Measurements from ENCODE around the gene SOCS4. TPM values are rescaled to one million over a fixed set of nuclear protein-coding genes. Genes with fewer than 3 reads are reported as not detected.
"Not testable (repeated sequence)": the region's sequence is repeated elsewhere in the genome, so short reads cannot be mapped to it uniquely, and the experiment has no call there.

Gene SOCS4
- total RNA-seq, 2 experiments from 2014 or later, result 29.9 to 30.3 TPM

DNA sequence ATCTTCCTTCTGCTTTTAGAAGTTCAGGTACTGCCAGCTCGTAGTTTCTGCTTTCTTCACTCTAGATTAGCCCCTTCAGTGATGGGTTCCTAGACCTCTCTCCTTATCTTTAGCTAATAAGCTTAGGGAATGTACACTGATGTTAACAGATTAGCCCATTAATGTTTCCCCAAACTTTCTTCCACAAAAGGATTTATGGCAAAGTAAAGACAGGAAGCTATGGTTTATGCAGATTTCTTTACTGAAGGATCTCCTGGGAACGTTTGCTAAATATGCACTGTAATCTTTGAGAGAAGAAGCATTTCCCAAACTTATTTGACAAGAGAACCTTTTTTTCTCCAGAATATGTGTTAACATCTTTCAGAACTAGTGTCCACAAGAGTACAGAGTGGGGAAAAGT lies 4.2 kb downstream of the SOCS4 start:
- H3K4me3 Mint-ChIP-seq, result no peak overlapping the region
- no peaks in the 10 kb centered on the region for H3K9me3 Mint-ChIP-seq
- no peaks in the 10 kb centered on the region for H3K27me3 Mint-ChIP-seq
- H3K4me1 Mint-ChIP-seq, result peaks cover 35% of the 10 kb centered on the region
- ChIA-PET POLR2A (no interaction called here), CTCF (interaction anchor here (1.2 to 1.4 kb wide), 2 partner anchors 20 to 21 kb away, joined by 3 to 7 read pairs; partner anchors contain the start of gene MAPK1IP1L)
- no peak overlapping the region for H3K27ac Mint-ChIP-seq
- H3K36me3 Mint-ChIP-seq (ENCODE audit: low read depth), result peaks cover 18% of the 10 kb centered on the region
- DNase-seq, result no peak

DNA sequence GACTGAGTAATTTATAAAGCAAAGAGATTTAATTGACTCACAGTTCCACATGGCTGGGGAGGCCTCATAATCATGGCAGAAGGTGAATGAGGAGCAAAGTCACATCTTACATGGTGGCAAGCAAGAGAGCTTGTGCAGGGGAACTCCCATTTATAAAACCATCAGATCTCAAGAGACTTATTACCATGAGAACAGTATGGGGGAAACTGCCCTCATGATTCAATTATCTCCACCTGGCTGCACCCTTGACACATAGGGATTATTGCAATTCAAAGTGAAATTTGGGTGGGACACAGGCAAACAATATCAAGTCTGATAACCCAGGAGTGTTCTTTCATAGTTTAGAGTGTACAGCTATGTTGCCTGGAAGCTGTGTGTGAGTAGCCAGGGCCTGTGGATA lies 11.0 kb downstream of the SOCS4 start:
- H3K36me3 Mint-ChIP-seq (ENCODE audit: low read depth), result peaks cover 47% of the 10 kb centered on the region
- ChIA-PET CTCF (interaction anchor here (0.6 to 1.9 kb wide), 5 partner anchors 9 to 20 kb away, joined by 3 to 13 read pairs (median 3); partner anchors contain the start of gene MAPK1IP1L), POLR2A (interaction anchor here (0.7 kb wide), 1 partner anchor 15 kb away, joined by 3 read pairs; no protein-coding TSS in a partner anchor)
- not testable (repeated sequence) for H3K9me3 Mint-ChIP-seq, H3K4me1 Mint-ChIP-seq, H3K4me3 Mint-ChIP-seq, H3K27me3 Mint-ChIP-seq, DNase-seq, H3K27ac Mint-ChIP-seq

DNA sequence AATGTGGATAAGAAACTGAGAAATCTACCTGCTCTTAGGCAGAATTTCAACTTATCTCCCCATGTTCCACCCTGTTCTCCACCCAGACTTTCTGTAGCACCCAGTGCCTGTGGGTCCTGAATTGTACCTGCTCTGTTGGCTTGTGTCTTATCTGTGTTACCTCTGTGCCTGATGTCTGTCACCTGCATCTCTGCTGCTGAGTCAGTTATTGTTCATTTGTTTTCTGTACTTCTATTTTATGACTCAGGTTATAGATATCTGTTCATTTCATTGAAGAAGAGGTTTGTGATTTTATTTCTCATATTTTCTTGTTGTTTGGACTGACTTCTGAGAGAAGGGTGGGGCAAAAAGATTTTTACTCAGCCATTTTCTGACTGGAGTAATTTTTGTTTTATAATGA lies 11.7 kb downstream of the SOCS4 start:
- H3K4me3 Mint-ChIP-seq, result no peak overlapping the region
- POLR2A ChIA-PET, result no interaction called here
- CTCF ChIA-PET, result interaction anchor here (1.5 to 1.9 kb wide), 3 partner anchors 8 to 12 kb away, joined by 3 to 13 read pairs (median 4); partner anchors contain the start of gene MAPK1IP1L
- peaks cover 10% of the 10 kb centered on the region for H3K9me3 Mint-ChIP-seq
- no peak for DNase-seq
- no peaks in the 10 kb centered on the region for H3K27me3 Mint-ChIP-seq
- H3K36me3 Mint-ChIP-seq (ENCODE audit: low read depth), result peaks cover 52% of the 10 kb centered on the region
- peaks cover 2% of the 10 kb centered on the region for H3K4me1 Mint-ChIP-seq
- no peak overlapping the region for H3K27ac Mint-ChIP-seq

DNA sequence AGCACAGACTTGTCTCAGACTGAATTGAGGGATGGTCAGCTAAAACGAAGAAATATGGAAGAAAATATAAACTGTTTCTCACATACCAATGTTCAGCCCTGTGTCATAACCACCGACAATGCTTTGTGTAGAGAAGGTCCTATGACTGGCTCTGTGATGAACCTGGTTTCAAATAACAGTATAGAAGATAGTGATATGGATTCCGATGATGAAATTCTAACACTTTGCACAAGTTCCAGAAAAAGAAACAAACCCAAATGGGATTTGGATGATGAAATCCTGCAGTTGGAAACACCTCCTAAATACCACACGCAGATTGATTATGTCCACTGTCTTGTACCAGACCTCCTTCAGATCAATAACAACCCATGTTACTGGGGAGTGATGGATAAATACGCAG lies 16.5 kb downstream of the SOCS4 start:
- H3K27me3 Mint-ChIP-seq, result no peaks in the 10 kb centered on the region
- no peak for DNase-seq
- CTCF ChIA-PET, result interaction anchor here (1.2 kb wide), 1 partner anchor 51 kb away, joined by 3 read pairs; no protein-coding TSS in a partner anchor
- H3K36me3 Mint-ChIP-seq (ENCODE audit: low read depth), result peaks cover 29% of the 10 kb centered on the region
- no peak overlapping the region for H3K27ac Mint-ChIP-seq
- peaks cover 2% of the 10 kb centered on the region for H3K4me1 Mint-ChIP-seq
- POLR2A ChIA-PET, result no interaction called here
- no peak overlapping the region for H3K4me3 Mint-ChIP-seq
- peaks cover 3% of the 10 kb centered on the region for H3K9me3 Mint-ChIP-seq

DNA sequence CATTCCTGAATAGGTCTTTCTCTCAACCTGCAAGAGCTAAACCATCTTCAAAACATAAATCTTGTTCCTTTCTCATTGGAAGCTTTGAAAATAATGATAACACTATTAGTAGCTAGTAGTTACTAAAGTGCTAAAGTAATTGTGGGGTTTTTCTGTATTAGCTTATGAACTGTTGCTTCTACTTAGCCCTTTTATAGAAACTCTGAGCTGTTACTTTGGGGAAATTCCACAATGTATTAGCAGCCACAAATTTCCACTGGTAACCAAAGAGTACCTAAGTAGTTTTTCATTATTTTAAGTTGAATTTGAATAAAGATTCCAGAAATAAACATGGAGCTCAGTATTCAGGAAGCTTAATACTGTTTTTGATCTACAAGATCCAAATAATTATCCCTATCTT lies 18.1 kb downstream of the SOCS4 start:
- Mint-ChIP-seq H3K27ac (no peak overlapping the region), H3K36me3 (ENCODE audit: low read depth) (peaks cover 20% of the 10 kb centered on the region), H3K9me3 (no peaks in the 10 kb centered on the region), H3K4me3 (no peak overlapping the region), H3K27me3 (no peaks in the 10 kb centered on the region), H3K4me1 (peaks cover 3% of the 10 kb centered on the region)
- no peak for DNase-seq
- ChIA-PET CTCF (interaction anchor here (0.5 to 1.4 kb wide), 7 partner anchors 10 to 167 kb away, joined by 3 to 4 read pairs (median 3); no protein-coding TSS in a partner anchor), POLR2A (no interaction called here)

DNA sequence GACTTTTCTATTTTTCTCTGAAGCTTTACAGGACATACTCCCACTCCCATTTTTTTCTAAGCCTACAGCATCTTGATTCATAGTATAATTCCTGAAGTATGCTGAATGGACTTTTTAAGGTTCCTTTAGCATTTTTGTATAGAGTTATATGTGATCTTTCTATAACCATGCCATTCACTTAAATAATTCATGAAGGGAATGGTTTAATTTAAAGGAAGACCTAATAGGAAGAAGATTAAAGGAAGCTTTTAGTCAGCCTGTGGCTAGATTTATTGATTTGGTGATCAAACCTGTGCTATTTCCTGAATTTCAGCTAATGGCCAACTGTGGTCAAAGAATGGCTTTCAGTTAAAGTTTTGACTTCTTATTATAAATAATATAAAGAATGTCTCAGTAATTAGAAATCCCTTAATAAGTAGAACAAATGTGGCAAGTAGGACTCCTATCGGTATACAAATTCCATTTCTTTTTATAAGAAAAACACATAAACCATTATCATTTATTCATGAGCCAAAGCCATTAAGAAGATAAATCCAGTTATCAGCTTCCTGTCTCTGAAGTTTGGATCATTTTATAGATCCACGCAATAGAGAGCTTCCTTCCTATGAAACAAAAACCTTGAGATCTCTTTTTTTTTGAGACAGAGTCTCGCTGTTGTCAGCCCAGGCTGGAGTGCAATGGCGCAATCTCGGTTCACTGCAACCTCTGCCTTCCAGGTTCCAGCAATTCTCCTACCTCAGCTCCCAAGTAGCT lies 20.4 kb downstream of the SOCS4 start:
- Mint-ChIP-seq H3K27me3 (no peaks in the 10 kb centered on the region), H3K36me3 (ENCODE audit: low read depth) (peaks cover 19% of the 10 kb centered on the region), H3K9me3 (no peaks in the 10 kb centered on the region), H3K4me1 (peaks cover 14% of the 10 kb centered on the region), H3K4me3 (no peak overlapping the region), H3K27ac (no peak overlapping the region)
- ChIA-PET POLR2A (no interaction called here), CTCF (interaction anchor here (0.6 to 1.5 kb wide), 3 partner anchors 9 to 154 kb away, joined by 4 to 5 read pairs (median 4); no protein-coding TSS in a partner anchor)
- DNase-seq, result no peak

DNA sequence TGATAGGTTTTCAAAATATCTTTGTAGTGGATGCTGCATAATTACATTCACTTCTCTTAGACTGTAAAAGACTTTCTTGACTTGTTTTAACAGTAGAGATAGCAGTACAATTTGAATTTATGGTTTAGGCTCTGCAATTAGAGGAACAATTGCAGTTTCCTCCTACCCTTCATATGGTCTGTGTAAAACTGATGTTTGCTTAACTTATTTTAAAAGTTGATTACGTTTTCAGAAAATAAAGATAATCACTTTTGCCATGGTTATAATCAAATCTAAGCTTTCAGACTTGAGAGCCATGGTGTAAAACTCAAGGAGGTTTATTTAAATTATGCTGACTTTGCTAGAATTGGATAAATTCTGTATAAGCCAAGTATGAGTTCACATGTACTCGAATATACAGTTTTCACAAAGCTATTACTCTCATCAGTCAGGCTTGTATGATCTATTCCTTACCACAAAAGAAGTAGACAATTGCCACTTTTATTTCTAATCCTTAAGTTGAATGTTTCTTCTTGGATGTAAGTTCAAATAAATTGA lies 21.9 kb downstream of the SOCS4 start:
- POLR2A ChIA-PET, result no interaction called here
- Mint-ChIP-seq H3K36me3 (ENCODE audit: low read depth) (peaks cover 19% of the 10 kb centered on the region), H3K4me1 (peaks cover 29% of the 10 kb centered on the region), H3K27ac (no peak overlapping the region), H3K27me3 (no peaks in the 10 kb centered on the region), H3K4me3 (no peak overlapping the region), H3K9me3 (no peaks in the 10 kb centered on the region)
- CTCF ChIA-PET, result interaction anchor here (3.3 kb wide), 1 partner anchor 21 kb away, joined by 29 read pairs; the partner anchor contains the start of genes SOCS4 and WDHD1
- no peak for DNase-seq

DNA sequence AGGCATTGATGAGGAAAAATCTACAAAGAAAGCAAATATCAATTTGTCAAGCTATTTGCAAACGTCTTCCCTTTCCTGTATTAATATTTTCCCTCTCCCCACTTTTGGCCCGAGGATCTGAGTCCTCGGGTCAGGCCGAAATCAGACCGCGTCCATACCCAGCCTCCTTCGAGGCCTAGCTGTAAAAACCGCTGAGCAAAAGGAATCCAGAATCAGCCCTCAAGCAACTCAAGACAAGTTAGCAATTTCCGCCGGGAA lies 24.1 kb downstream of the SOCS4 start:
- Mint-ChIP-seq H3K9me3 (no peaks in the 10 kb centered on the region), H3K4me3 (peak overlapping the region; percentile 86), H3K27ac (peak overlapping the region; percentile 91), H3K4me1 (peaks cover 40% of the 10 kb centered on the region), H3K27me3 (no peaks in the 10 kb centered on the region), H3K36me3 (ENCODE audit: low read depth) (peaks cover 24% of the 10 kb centered on the region)
- CTCF ChIA-PET, result interaction anchor here (0.6 to 3.3 kb wide), 48 partner anchors 9 to 1947 kb away, joined by 3 to 29 read pairs (median 4); partner anchors contain the start of genes GCH1, SOCS4 and WDHD1
- POLR2A ChIA-PET, result interaction anchor here (0.6 kb wide), 2 partner anchors 60 to 170 kb away, joined by 3 read pairs; no protein-coding TSS in a partner anchor
- DNase-seq, result no peak

DNA sequence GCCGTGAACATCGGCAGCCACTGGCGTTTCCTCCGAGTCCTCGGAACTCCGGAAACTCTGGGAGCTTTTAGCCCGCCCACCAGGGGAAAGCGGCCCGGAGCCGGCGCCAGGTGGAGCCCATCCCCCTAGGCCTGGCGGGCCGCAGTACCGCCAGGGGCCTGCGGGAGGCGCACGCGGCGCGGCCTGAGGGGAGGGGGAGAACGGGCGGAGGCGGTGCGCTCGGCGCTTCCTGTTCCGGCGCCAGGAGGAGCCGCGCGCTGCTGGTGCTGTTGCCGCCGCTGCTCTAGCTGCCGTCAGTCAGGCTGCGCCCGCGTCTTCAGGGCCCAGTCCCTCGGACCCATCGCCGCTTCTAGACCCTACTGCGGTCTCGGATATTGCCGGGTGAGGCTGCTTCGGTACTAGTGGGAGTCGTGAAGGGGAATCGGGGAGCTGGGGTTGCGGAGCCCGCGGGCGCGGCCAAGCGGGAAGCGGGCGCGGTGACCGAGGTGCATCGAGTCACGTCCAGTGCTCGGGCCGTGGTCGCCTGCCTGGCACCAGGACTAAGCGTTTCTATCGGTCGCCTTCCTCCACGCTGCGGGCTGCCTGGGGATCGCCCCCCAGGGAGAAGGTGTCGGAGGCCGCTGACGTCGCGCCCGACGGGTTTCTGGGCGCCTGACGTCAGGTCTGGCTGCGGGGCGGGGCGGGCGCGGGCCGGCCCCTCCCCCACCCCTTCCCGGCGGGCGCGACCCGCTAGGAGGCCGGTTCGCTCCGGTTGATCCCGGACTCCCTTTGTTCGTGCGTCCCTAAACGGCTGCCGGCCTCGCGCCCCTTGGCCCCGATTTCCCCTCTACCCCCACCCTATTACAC lies 24.6 kb downstream of the SOCS4 start, which contains the start of gene MAPK1IP1L:
TSS of gene MAPK1IP1L (plus strand) at position 225 of the 846 bp plus-strand sequence. CDS start 10,037 bp downstream, outside the sequence.
- peak; percentile 88 for DNase-seq
- Mint-ChIP-seq H3K36me3 (ENCODE audit: low read depth) (peaks cover 30% of the 10 kb centered on the region), H3K27ac (peak within 1 kb of the TSS; percentile 91), H3K4me3 (peak within 1 kb of the TSS; percentile 86), H3K27me3 (no peaks in the 10 kb centered on the region), H3K4me1 (peaks cover 40% of the 10 kb centered on the region), H3K9me3 (no peaks in the 10 kb centered on the region)
- ChIA-PET CTCF (interaction anchor here (0.6 to 3.3 kb wide), 50 partner anchors 9 to 529 kb away, joined by 3 to 29 read pairs (median 4); partner anchors contain the start of genes GCH1, SOCS4 and WDHD1), POLR2A (interaction anchor here (0.6 to 0.7 kb wide), 3 partner anchors 60 to 486 kb away, joined by 3 to 5 read pairs (median 3); no protein-coding TSS in a partner anchor)

DNA sequence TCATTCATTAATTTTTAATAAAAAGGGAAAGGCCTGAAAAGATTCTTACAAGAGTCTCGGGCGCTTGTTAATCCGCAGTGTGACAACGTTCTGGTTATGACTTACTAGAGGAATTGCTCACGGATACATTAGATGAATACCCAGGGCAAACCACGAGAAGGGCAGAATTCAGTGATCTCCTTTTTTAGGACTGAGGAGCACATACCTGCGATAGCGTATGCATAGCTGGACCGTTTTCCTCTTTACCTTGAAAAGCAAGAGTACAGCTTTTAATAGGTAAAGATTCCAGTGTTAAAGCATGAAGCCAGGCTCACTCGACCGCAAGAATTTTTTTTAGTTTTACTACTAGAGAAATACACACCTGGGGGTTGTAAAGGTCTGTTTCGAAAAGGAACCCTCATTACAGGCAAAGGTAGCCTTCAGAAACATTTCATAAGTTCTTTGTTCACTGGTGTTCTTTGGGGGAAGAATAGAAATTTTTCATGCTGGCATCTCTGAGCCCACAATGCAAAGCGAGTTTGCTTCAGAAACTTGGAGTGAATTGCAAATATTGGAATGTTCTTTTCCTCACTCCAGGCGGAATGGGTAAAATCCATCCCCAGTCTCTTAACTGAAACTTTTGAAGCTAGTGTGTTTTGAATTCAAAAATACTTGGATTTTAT lies 25.4 kb downstream of the SOCS4 start:
- DNase-seq, result no peak
- peaks cover 31% of the 10 kb centered on the region for H3K36me3 Mint-ChIP-seq (ENCODE audit: low read depth)
- ChIA-PET POLR2A (interaction anchor here (0.5 kb wide), 1 partner anchor 15 kb away, joined by 3 read pairs; no protein-coding TSS in a partner anchor), CTCF (interaction anchor here (0.5 to 3.3 kb wide), 20 partner anchors 8 to 268 kb away, joined by 3 to 29 read pairs (median 8); partner anchors contain the start of genes SOCS4 and WDHD1)
- peak overlapping the region; percentile 86 for H3K4me3 Mint-ChIP-seq
- no peaks in the 10 kb centered on the region for H3K9me3 Mint-ChIP-seq
- H3K27ac Mint-ChIP-seq, result peak overlapping the region; percentile 91
- H3K4me1 Mint-ChIP-seq, result peaks cover 41% of the 10 kb centered on the region
- no peaks in the 10 kb centered on the region for H3K27me3 Mint-ChIP-seq

DNA sequence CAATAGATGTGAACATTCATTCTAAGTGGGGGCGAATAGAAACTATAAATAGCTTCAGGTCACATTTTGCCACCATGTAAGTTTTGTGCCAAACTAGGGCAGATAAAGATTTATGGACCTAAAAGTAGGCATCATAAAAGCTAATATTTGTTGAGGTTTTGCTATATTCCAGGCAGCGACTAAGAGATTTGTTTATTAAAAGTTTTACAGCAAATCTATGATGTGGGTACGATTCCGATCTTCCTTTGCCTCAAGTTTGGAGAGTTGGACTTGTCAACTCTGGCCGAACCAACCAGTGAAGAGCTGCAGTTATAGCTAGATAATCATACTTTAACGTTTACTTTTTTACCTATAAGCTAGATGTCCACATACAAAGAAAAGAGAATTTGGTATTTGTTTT lies 26.0 kb downstream of the SOCS4 start:
- peak overlapping the region; percentile 91 for H3K27ac Mint-ChIP-seq
- ChIA-PET POLR2A (no interaction called here), CTCF (interaction anchor here (0.5 to 1.4 kb wide), 3 partner anchors 15 to 268 kb away, joined by 3 to 5 read pairs (median 4); partner anchors contain the start of genes SOCS4 and WDHD1)
- peak overlapping the region; percentile 86 for H3K4me3 Mint-ChIP-seq
- peaks cover 33% of the 10 kb centered on the region for H3K36me3 Mint-ChIP-seq (ENCODE audit: low read depth)
- no peaks in the 10 kb centered on the region for H3K27me3 Mint-ChIP-seq
- no peak for DNase-seq
- peaks cover 41% of the 10 kb centered on the region for H3K4me1 Mint-ChIP-seq
- no peaks in the 10 kb centered on the region for H3K9me3 Mint-ChIP-seq

DNA sequence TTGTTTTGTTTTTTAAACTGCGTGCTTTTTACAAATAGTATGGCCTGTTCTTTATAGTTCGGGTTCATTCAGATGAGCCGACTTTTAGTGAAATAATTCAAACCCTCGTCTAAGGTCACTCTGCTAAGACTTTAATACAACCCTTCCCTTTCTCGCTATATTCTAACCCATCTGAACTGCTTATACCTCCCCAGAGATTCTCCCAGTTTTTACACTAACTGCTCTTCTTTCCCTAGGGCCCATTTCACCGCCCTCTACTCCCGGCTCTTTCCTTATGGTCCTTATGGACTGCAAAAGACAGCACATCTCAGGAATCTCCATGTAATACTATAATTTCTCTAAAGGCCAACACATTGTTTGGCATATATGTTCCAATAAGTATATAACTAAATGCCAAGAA lies 26.5 kb downstream of the SOCS4 start:
- H3K4me3 Mint-ChIP-seq, result peak overlapping the region; percentile 86
- peak overlapping the region; percentile 34 for H3K27ac Mint-ChIP-seq
- no peaks in the 10 kb centered on the region for H3K9me3 Mint-ChIP-seq
- DNase-seq, result no peak
- ChIA-PET POLR2A (no interaction called here), CTCF (interaction anchor here (1.2 to 1.4 kb wide), 2 partner anchors 14 to 27 kb away, joined by 3 to 5 read pairs; partner anchors contain the start of genes SOCS4 and WDHD1)
- H3K36me3 Mint-ChIP-seq (ENCODE audit: low read depth), result peaks cover 37% of the 10 kb centered on the region
- H3K4me1 Mint-ChIP-seq, result peaks cover 43% of the 10 kb centered on the region
- H3K27me3 Mint-ChIP-seq, result no peaks in the 10 kb centered on the region
